Karpas-422 (cell line): Measurements from ENCODE around the gene HSDL2. TPM values are rescaled to one million over a fixed set of nuclear protein-coding genes. Genes with fewer than 3 reads are reported as not detected.
"Not testable (repeated sequence)": the region's sequence is repeated elsewhere in the genome, so short reads cannot be mapped to it uniquely, and the experiment has no call there.

ENCODE experiments used
- DNase-seq: peaks from one replicate; pipeline ENCODE4 v3.0.0-alpha.2; 2015
- H2AFZ ChIP-seq: fragments of 200-600 bp; sonication (generic); 2 replicates; pipeline ENCODE4 v1.6.1; 2014; ENCODE audit warnings: antibody characterized with exemption, low read length, mixed read lengths
- H3K27ac ChIP-seq: fragments of 200-600 bp; sonication (generic); 2 replicates; pipeline ENCODE4 v1.5.1; 2014; ENCODE audit warnings: mild to moderate bottlenecking, low read length, moderate library complexity
- H3K27me3 ChIP-seq: fragments of 200-600 bp; sonication (generic); 2 replicates; pipeline ENCODE4 v1.6.1; 2014; ENCODE audit warnings: low read length, mixed read lengths
- H3K36me3 ChIP-seq: fragments of 200-600 bp; sonication (generic); 2 replicates; pipeline ENCODE4 v1.6.1; 2014; ENCODE audit warnings: low read length, mixed read lengths; ENCODE audit not compliant: insufficient read depth
- H3K4me1 ChIP-seq: fragments of 200-600 bp; sonication (generic); 2 replicates; pipeline ENCODE4 v1.6.1; 2014; ENCODE audit warnings: mild to moderate bottlenecking, low read length, mixed read lengths
- H3K4me2 ChIP-seq: fragments of 200-600 bp; sonication (generic); 2 replicates; pipeline ENCODE4 v1.6.1; 2014; ENCODE audit warnings: low read length, low read depth, mild to moderate bottlenecking; ENCODE audit not compliant: poor library complexity, severe bottlenecking
- H3K4me3 ChIP-seq: fragments of 200-600 bp; sonication (generic); 2 replicates; pipeline ENCODE4 v1.5.1; 2014; ENCODE audit warnings: mild to moderate bottlenecking, antibody characterized with exemption, low read length, mixed read lengths
- H3K79me2 ChIP-seq: fragments of 200-600 bp; sonication (generic); 2 replicates; pipeline ENCODE4 v1.6.1; 2014; ENCODE audit warnings: mild to moderate bottlenecking, low read length, mixed read lengths
- H3K9ac ChIP-seq: fragments of 200-600 bp; sonication (generic); 2 replicates; pipeline ENCODE4 v1.6.0; 2014; ENCODE audit warnings: low read length
- H3K9me2 ChIP-seq: fragments of 200-600 bp; sonication (generic), shearing (Covaris generic); replicated peaks from 2 replicates; pipeline ENCODE4 v1.6.0; 2014; ENCODE audit warnings: mild to moderate bottlenecking, low read length, moderate library complexity; ENCODE audit not compliant: insufficient read depth
- H3K9me3 ChIP-seq: fragments of 300-700, 200-600 bp; sonication (generic); 2 replicates; pipeline ENCODE4 v1.6.1; 2014; ENCODE audit warnings: low read length, mixed read lengths
- H4K20me1 ChIP-seq: fragments of 200-600 bp; sonication (generic); 2 replicates; pipeline ENCODE4 v1.6.1; 2014; ENCODE audit warnings: mild to moderate bottlenecking, antibody characterized with exemption, low read length, low read depth; ENCODE audit not compliant: insufficient read depth
- total RNA-seq: library from RNA; depleted of rRNA; stranded (reverse); fragments of >200 nt; shearing (Covaris generic); gene quantifications from 2 replicates; pipeline ENCODE4 v1.2.3, GENCODE V29; 2014; ENCODE audit warnings: low replicate concordance

HSDL2 gene
- total RNA-seq, 1 experiment from 2014 or later, result 47.3 TPM

- H3K4me1 ChIP-seq, result peaks cover 3% of the 10 kb centered on the region; the same call in 1 of the 2 replicates
- H3K79me2 ChIP-seq, result no peaks in the 10 kb centered on the region
- no peak for DNase-seq
Observed at GRCh38 chr9:112369817-112370216, 10.1 kb upstream of the HSDL2 start.

DNA sequence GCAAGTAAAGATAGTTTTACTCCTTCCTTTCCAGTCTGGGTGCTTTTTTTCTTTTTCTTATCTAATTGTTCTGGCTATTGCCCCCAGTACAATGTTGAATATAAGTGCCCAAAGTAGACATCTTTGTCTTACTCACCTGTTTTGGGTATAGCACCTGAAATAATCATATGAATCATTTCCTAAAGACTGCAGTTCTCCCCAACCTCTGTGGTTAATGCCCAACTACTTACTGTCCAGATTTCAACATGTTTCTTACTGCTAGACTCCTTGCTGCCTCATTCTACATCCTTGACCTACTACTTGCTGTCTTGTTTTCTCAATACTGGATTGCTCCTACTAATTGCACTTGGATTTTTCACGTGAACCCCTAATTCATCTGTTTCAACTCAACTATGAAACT lies 8.8 kb upstream of the HSDL2 start:
- H3K4me3 ChIP-seq, result no peak overlapping the region
- H3K27ac ChIP-seq, result no peak overlapping the region
- H3K27me3 ChIP-seq, result no peaks in the 10 kb centered on the region
- no peak overlapping the region for H2AFZ ChIP-seq
- no peaks in the 10 kb centered on the region for H3K79me2 ChIP-seq
- H3K36me3 ChIP-seq, result no peaks in the 10 kb centered on the region
- H3K4me2 ChIP-seq, result no peak overlapping the region
- no peaks in the 10 kb centered on the region for H3K9me3 ChIP-seq
- no peaks in the 10 kb centered on the region for H3K9me2 ChIP-seq
- peaks cover 3% of the 10 kb centered on the region; the same call in 1 of the 2 replicates for H3K4me1 ChIP-seq
- no peak for DNase-seq
- H4K20me1 ChIP-seq, result no peaks in the 10 kb centered on the region
- H3K9ac ChIP-seq, result no peak overlapping the region

More at GRCh38 chr9:112369817-112370216, 10.1 kb upstream of the HSDL2 start:
- no peak overlapping the region for H3K4me2 ChIP-seq
- no peaks in the 10 kb centered on the region for H3K9me3 ChIP-seq
- no peak overlapping the region for H3K27ac ChIP-seq
- no peaks in the 10 kb centered on the region for H3K36me3 ChIP-seq
- H3K4me3 ChIP-seq, result no peak overlapping the region
- H3K27me3 ChIP-seq, result no peaks in the 10 kb centered on the region
- no peaks in the 10 kb centered on the region for H4K20me1 ChIP-seq
- no peak overlapping the region for H2AFZ ChIP-seq
- no peak overlapping the region for H3K9ac ChIP-seq
- H3K9me2 ChIP-seq, result no peaks in the 10 kb centered on the region

DNA sequence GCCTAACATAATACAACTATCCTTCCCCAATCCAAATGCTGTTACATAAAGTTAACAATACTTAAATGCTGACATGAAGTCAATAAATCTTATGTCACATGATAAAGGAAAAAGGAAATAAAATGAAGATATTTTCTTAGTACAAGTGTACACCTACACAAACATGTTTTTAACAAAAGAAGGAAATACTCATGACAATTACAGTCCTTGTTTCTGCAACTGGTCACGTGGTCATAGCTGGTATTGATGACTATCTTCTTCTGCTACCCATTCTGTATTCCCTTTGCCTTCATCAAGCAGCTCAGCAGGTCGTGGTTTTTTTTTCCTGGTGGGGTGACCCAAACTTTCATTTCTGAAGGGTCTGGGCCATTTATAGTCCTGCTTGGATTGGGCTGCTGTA lies 6.2 kb upstream of the HSDL2 start:
- H3K79me2 ChIP-seq, H3K36me3 ChIP-seq, H3K27ac ChIP-seq, H4K20me1 ChIP-seq, H3K4me2 ChIP-seq, H3K27me3 ChIP-seq, H3K9me2 ChIP-seq, DNase-seq, H3K4me3 ChIP-seq, H3K9me3 ChIP-seq, H2AFZ ChIP-seq, H3K9ac ChIP-seq: not testable (repeated sequence)
- H3K4me1 ChIP-seq, result peaks cover 12% of the 10 kb centered on the region

- H4K20me1 ChIP-seq, H3K9me3 ChIP-seq, H3K27me3 ChIP-seq, H3K4me3 ChIP-seq, H3K27ac ChIP-seq, H3K9ac ChIP-seq, DNase-seq, H3K9me2 ChIP-seq, H3K36me3 ChIP-seq, H2AFZ ChIP-seq, H3K79me2 ChIP-seq, H3K4me2 ChIP-seq: not testable (repeated sequence)
- H3K4me1 ChIP-seq, result peaks cover 18% of the 10 kb centered on the region
Observed at GRCh38 chr9:112374232-112374631, 5.7 kb upstream of the HSDL2 start.

- Histone ChIP-seq H3K9me2 (no peaks in the 10 kb centered on the region), H3K27me3 (no peaks in the 10 kb centered on the region), H3K27ac (no peak overlapping the region), H2AFZ (no peak overlapping the region), H3K9ac (no peak overlapping the region), H3K4me3 (no peak overlapping the region), H3K79me2 (peaks cover 4% of the 10 kb centered on the region), H4K20me1 (no peaks in the 10 kb centered on the region), H3K36me3 (no peaks in the 10 kb centered on the region), H3K4me1 (peaks cover 20% of the 10 kb centered on the region), H3K9me3 (no peaks in the 10 kb centered on the region), H3K4me2 (no peak overlapping the region)
- no peak for DNase-seq
Observed at GRCh38 chr9:112375361-112375760, 4.5 kb upstream of the HSDL2 start.

- H3K79me2 ChIP-seq, result peaks cover 21% of the 10 kb centered on the region
- no peak overlapping the region for H3K4me3 ChIP-seq
Observed at GRCh38 chr9:112377087-112377486, 2.8 kb upstream of the HSDL2 start.

DNA sequence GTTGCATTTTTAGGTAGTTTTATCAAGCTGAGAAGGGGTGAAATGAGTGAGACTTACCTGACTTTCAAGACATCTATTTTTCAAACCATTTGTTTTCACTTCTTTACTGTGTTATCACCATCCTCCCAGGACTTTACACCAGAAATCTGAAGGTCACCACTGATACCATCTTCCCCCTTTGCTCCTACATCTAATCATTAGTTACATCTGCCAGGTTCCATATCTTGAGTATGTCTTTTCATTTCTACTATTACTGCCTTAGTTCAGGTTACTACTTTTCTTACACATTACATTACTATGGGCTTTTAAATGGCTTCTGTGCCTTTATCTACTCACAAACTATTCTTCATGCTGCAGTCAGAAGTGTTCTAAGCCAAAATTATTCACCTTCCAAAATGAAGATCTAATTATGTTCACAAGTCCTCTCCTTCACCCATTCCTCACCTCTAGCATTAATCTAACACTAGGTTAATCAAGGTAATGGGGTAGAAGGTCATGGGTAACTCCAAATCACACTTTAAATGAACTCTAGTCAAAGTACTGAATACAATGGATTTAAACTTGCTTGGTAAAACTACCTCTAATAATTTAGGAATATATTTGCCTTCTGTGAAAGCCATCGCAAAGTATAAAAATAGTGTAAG lies 2.1 kb upstream of the HSDL2 start:
- no peaks in the 10 kb centered on the region for H3K9me3 ChIP-seq
- H2AFZ ChIP-seq, result no peak overlapping the region
- no peaks in the 10 kb centered on the region for H3K9me2 ChIP-seq
- peak overlapping the region; percentile 85; the same call in 1 of the 2 replicates for H3K4me3 ChIP-seq
- peaks cover 42% of the 10 kb centered on the region for H3K4me1 ChIP-seq
- no peak for DNase-seq
- H3K27me3 ChIP-seq, result no peaks in the 10 kb centered on the region
- H3K4me2 ChIP-seq, result peak overlapping the region; percentile 97
- H4K20me1 ChIP-seq, result no peaks in the 10 kb centered on the region
- H3K27ac ChIP-seq, result no peak overlapping the region
- peaks cover 28% of the 10 kb centered on the region for H3K79me2 ChIP-seq
- no peak overlapping the region for H3K9ac ChIP-seq
- no peaks in the 10 kb centered on the region for H3K36me3 ChIP-seq

More at GRCh38 chr9:112377087-112377486, 2.8 kb upstream of the HSDL2 start:
- Histone ChIP-seq H3K4me1 (peaks cover 34% of the 10 kb centered on the region), H4K20me1 (no peaks in the 10 kb centered on the region), H3K27ac (no peak overlapping the region), H3K9ac (no peak overlapping the region), H3K9me2 (no peaks in the 10 kb centered on the region), H2AFZ (no peak overlapping the region), H3K27me3 (no peaks in the 10 kb centered on the region), H3K36me3 (no peaks in the 10 kb centered on the region), H3K4me2 (no peak overlapping the region), H3K9me3 (no peaks in the 10 kb centered on the region)
- DNase-seq, result no peak

- Histone ChIP-seq H3K27ac (no peak overlapping the region), H3K79me2 (peaks cover 35% of the 10 kb centered on the region), H3K9me2 (no peaks in the 10 kb centered on the region), H3K4me1 (peaks cover 49% of the 10 kb centered on the region), H3K36me3 (no peaks in the 10 kb centered on the region), H3K27me3 (no peaks in the 10 kb centered on the region), H3K9ac (peak overlapping the region; percentile 90), H2AFZ (peak overlapping the region; percentile 87; the same call in 1 of the 2 replicates), H3K9me3 (no peaks in the 10 kb centered on the region), H3K4me2 (peak overlapping the region; percentile 97), H4K20me1 (no peaks in the 10 kb centered on the region), H3K4me3 (peak overlapping the region; percentile 85)
- DNase-seq, result no peak
Observed at GRCh38 chr9:112378328-112379176, 1.4 kb upstream of the HSDL2 start.
